Measurements from ENCODE around the gene DPPA2.

DNA sequence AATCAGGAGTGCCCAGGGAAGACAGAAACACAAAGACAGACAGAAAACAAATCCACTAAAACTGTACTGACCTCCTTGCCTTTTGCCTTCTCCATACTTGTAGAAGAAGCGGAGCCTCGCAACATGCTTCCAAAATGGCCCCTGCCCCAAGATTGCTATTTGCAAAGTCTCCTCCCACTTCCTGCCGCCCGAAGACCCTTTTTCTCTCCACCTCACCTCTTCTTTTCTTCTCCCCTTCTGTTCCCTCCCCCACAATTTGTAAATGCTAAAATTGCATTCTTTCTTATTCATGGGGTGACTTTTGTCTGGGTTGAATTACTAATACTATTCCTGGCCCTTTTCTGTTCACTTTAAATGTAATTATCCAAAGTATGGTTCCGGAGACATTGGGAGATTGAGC lies 21.1 kb upstream of the DPPA2 start, which contains the start of gene DPPA4:
- TF ChIP-seq, protein P1, sequence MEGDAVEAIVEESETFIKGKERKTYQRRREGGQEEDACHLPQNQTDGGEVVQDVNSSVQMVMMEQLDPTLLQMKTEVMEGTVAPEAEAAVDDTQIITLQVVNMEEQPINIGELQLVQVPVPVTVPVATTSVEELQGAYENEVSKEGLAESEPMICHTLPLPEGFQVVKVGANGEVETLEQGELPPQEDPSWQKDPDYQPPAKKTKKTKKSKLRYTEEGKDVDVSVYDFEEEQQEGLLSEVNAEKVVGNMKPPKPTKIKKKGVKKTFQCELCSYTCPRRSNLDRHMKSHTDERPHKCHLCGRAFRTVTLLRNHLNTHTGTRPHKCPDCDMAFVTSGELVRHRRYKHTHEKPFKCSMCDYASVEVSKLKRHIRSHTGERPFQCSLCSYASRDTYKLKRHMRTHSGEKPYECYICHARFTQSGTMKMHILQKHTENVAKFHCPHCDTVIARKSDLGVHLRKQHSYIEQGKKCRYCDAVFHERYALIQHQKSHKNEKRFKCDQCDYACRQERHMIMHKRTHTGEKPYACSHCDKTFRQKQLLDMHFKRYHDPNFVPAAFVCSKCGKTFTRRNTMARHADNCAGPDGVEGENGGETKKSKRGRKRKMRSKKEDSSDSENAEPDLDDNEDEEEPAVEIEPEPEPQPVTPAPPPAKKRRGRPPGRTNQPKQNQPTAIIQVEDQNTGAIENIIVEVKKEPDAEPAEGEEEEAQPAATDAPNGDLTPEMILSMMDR (conservative IDR thresholded peaks at IDR 0.05), result no peak
- TF ChIP-seq EZH2 (IDR thresholded peaks at IDR 0.05; ENCODE audit: low read depth), result no peak

Measured in PC-9 (cell line).